ENCODE results near the gene HTRA1.

DNA sequence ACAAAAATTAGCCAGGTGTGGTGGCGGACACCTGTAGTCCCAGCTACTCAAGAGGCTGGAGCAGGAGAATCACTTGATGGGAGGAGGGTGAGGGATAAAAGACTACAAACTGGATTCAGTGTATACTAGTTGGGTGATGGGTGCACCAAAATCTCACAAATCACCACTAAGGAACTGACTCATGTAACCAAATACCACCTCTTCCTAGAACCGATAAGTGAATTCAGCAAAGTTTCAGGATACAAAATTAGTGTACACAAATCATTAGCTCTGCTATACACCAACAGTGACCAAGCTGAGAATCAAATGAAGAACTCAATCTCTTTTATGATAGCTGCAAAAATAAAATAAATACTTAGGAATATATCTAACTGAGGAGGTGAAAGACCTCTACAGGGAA, 76.2 kb downstream of the HTRA1 start:
- TF ChIP-seq, protein P1, sequence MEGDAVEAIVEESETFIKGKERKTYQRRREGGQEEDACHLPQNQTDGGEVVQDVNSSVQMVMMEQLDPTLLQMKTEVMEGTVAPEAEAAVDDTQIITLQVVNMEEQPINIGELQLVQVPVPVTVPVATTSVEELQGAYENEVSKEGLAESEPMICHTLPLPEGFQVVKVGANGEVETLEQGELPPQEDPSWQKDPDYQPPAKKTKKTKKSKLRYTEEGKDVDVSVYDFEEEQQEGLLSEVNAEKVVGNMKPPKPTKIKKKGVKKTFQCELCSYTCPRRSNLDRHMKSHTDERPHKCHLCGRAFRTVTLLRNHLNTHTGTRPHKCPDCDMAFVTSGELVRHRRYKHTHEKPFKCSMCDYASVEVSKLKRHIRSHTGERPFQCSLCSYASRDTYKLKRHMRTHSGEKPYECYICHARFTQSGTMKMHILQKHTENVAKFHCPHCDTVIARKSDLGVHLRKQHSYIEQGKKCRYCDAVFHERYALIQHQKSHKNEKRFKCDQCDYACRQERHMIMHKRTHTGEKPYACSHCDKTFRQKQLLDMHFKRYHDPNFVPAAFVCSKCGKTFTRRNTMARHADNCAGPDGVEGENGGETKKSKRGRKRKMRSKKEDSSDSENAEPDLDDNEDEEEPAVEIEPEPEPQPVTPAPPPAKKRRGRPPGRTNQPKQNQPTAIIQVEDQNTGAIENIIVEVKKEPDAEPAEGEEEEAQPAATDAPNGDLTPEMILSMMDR (IDR thresholded peaks at IDR 0.05), result no peak
- no peak for TF ChIP-seq POLR2A (IDR thresholded peaks at IDR 0.05)

Measured in testis (tissue), 2 donors.